GM19023 (cell line): ENCODE results near the gene MCAM.

Experiments used
- ATAC-seq: cut with Tn5 transposase; IDR thresholded peaks from one replicate; pipeline ENCODE4 v1.9.1; 2021; ENCODE audit warnings: mild to moderate bottlenecking, moderate library complexity; ENCODE audit not compliant: unreplicated experiment

MCAM gene

GRCh38 chr11:119332111-119332765 is 15.3 kb upstream of the MCAM start:
- ATAC-seq = no peak

DNA sequence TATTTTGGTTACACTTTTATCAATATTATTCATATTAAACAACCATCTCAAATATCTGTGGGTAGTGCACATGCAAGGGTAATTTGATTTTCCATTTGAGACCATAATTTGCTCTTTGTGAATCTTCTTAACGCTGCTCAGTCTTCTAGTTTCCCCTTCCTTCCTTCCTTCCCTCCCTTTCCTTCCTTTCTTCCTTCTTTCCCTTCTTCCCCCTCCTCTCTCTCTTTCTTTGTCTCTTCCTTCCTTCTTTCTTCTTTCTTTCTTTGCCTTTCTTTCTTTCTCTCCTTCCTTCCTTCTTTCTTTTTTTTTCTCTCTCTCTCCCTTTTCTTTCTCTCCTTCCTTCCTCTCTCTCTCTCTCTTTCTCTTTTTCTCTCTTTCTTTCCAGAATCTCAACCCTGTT is 13.3 kb upstream of the MCAM start:
- ATAC-seq = no peak

GRCh38 chr11:119329320-119329719 is 12.4 kb upstream of the MCAM start:
- no peak for ATAC-seq

DNA sequence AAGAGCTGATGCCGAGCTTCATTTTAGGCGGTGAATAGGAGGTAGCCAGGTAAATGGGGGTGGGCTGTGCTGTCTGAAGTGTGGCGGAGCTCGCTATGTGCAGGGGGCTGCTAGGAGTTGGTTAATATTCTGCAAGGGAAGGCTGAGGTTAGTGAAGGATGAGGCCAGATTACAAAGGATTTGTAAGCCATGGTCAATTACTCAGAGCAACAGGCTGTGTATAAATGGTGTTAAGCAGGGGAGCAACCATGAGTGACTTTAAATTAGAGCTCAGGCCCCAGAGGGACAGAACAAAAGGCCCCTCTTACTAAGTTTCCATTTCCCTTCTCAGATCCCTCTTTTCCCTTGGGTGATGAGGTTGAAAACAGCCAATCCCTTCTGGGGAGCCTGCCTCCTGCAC is 7.3 kb upstream of the MCAM start:
- ATAC-seq = no peak

GRCh38 chr11:119323532-119324033 is 6.7 kb upstream of the MCAM start:
- no peak for ATAC-seq

- no peak for ATAC-seq
These were observed 6.1 kb upstream of the MCAM start for GRCh38 chr11:119322921-119323531.

- ATAC-seq = no peak
These were observed 5.4 kb upstream of the MCAM start for GRCh38 chr11:119322360-119322739.

GRCh38 chr11:119320776-119321524 is 4.0 kb upstream of the MCAM start:
- ATAC-seq = peak; percentile 42

DNA sequence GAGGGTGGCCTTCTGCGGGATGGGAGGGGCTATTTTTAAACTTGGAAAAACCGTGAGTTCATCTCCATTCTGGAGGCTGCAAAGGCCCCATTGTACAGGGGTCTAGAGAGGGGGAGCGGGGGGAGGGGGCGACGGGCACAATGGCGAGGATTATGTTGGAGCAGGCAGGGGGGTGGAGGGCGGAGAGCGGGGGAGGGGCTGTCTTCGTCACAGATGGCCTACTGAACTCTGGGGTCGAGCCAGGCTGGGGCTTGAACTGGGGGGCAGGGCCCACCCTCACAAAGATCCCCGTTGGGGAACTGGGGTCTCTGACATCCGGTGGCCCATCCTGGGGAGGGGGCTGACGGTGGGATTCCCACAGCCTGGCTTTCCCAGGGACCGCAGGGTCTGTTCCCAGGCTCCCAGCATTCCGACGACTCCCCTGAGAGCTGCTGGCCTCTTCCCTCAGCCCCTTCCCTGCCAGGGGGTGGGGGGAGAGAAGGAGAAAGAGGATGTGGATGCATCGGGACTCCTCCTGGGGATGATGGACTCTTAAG is 3.4 kb upstream of the MCAM start:
- ATAC-seq = no peak

DNA sequence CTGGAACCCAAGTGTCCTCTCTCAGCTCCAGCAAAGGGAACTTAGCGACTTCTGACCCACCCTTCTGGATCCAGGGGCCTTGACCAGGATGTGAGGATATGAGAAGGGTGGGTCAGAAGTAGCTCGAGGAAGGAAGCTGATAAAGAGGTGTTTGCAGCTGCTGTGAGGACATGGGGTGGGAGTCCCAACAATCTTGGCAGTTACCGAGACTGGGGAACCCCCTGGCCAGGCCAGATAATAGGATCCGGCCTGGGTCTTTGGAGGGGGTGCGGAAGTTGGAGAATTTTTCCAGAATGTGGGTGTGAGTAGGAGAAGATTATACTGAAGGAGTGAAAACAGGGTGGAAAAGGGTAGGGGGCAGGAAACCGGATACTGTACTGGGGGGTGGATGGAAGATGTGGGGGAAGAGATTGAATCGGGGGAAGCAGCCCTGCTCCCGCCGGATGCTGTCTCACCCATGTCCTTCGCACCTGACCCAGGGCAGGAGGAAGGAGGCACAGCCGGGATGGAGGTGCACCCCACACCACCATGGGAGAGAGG is 2.8 kb upstream of the MCAM start:
- no peak for ATAC-seq

DNA sequence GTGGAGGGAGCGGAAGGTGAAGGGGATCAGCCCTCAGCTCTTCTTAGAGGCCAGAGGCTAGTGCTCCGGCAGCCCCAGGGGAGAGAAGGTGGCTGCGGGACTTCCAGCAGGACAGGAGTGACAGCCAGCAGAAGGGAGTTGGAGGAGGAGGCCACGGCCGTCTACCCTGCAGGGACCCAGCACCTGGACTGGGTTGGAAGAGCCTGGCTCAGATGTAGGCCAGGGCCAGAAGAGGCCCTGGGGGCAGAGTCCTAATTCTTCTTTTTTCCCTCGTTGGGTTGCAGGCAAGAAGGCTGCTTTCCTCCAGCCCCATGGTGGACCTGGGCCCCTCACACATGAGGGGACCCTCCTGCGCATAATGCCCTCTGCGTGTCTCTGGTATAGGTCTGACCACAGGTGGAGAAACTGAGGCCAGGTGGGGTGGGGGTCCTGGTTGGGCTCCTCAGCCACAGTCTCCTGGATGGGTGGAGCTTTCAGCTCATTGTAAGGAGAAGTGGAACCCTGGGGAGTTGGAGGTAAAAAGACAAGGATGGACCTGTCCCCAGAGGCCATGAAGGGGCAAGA is 2.3 kb upstream of the MCAM start:
- no peak for ATAC-seq

GRCh38 chr11:119318240-119319135 is 1.6 kb upstream of the MCAM start:
- no peak for ATAC-seq

DNA sequence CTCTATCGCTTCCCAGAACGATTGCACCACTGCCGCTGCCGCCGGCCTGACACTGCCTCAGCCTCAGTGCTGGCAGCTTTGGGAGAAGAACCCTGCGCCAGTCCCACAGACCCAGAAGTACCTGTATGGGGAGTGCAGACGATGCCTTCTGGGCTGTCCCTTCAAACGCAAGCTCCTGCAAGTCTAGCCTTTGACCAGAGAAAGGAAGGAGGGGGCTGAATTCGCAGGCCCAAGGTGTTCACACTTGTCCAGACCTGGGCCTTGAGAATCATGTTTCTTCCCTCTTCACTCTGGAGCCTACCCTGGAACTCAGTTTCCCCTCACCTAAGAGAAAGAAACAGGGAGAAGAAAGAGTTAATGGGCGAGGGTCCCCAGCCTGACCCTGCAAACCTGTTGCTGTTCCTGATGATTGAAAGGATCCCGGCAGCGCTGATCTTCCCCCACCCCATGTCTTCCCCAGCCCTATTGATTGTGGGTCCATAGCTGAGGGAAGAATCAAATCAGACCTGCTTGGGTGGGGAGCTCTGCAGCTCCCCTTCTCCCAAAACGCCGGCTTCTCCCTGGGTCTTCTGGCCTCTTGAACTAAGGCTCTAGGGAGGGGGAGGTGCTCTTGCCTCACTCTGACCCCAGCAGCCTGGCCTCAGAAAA is 786 bp upstream of the MCAM start:
- no peak for ATAC-seq

GRCh38 chr11:119316016-119316728 is 758 bp downstream of the MCAM start:
- ATAC-seq = no peak

GRCh38 chr11:119315131-119316015 is 1.6 kb downstream of the MCAM start:
- ATAC-seq = no peak

- no peak for ATAC-seq
These were observed 2.2 kb downstream of the MCAM start for GRCh38 chr11:119314726-119315125.

DNA sequence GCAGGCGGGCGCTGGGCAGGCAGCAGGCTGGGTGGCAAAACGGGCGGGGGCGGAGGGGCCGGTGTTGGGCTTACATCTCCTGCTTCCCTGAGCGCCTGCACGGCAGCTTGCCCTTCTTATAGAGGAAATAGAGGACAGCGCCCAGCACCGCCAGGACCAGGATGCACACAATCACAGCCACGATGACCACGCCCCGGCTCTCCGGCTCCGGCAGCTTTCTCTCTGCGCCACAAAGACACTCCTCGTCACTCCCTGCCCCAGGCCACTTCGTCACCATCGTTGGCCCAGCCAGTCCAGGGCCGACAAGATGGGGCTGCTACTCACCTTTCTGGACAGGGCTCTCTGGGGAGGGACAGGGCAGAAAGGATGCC is 6.3 kb downstream of the MCAM start:
- ATAC-seq = no peak
